ENCODE data around the gene IFNA2.

The IFNA2 gene

DNA sequence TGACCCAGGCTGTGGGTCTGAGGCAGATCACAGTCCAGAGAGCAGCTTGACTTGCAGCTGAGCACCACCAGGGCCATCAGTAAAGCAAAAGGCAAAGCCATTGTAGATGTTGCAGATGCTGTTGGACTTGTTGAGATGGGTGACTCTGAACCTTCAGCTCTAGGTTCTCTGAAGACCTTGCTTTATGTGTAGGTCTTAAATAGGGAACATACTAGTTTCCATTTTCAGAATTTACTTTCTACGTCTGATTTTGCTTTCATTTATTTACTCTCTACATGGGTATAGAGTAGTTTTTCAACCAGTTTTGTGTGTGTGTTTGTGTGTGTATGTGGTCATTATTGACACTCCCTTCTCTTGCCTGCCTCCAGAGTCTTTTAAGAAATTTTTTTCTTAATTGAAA lies 34.4 kb downstream of the IFNA2 start, which contains the start of gene IFNA6:
Gene IFNA6 (minus strand): TSS at position 101 of the 400 bp plus-strand sequence. CDS start 0 bp downstream, at position 101.
- TF ChIP-seq, protein P1, sequence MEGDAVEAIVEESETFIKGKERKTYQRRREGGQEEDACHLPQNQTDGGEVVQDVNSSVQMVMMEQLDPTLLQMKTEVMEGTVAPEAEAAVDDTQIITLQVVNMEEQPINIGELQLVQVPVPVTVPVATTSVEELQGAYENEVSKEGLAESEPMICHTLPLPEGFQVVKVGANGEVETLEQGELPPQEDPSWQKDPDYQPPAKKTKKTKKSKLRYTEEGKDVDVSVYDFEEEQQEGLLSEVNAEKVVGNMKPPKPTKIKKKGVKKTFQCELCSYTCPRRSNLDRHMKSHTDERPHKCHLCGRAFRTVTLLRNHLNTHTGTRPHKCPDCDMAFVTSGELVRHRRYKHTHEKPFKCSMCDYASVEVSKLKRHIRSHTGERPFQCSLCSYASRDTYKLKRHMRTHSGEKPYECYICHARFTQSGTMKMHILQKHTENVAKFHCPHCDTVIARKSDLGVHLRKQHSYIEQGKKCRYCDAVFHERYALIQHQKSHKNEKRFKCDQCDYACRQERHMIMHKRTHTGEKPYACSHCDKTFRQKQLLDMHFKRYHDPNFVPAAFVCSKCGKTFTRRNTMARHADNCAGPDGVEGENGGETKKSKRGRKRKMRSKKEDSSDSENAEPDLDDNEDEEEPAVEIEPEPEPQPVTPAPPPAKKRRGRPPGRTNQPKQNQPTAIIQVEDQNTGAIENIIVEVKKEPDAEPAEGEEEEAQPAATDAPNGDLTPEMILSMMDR (IDR thresholded peaks at IDR 0.05; ENCODE audit: low read depth, low read length) = no peak
- no peak within 1 kb of the TSS for H3K4me3 ChIP-seq (replicated peaks in 1 of 2; ENCODE audit: low read depth in 2 of 2, low read length in 2 of 2)
- DNase-seq (ENCODE audit: low read depth in 2 of 2) = no peak

DNA sequence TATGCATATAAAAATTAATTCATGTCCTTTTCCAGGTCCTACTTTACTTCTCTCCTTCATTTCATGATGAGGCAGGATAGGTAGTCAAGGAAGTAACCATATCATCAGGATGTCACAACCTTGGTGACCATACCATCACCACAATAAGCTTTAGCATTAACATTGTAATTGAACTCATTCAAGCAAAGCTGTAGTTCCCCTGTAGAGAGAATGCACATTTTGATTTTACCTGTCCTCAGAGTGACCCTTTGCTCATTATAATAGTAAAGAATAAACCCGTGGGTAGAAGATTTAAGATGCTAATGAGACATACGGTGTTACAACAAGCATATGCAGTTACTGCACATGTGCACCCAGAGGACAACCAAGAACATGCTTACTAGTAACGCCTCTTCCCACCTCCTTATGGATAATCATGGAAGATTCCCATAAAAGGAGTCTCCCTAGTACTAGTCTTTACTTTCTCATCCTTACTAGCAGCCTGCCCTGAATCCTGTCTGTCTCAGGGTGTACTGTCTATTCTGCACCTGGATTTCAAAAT lies 36.7 kb downstream of the IFNA2 start:
- H3K4me3 ChIP-seq (replicated peaks in 1 of 2; ENCODE audit: low read depth in 2 of 2, low read length in 2 of 2) = no peak overlapping the region
- no peak for DNase-seq (ENCODE audit: low read depth in 2 of 2)
- TF ChIP-seq, protein P1 (IDR thresholded peaks at IDR 0.05; ENCODE audit: low read depth, low read length) = no peak

- TF ChIP-seq, protein P1 (IDR thresholded peaks at IDR 0.05; ENCODE audit: low read depth, low read length) = no peak
- H3K4me3 ChIP-seq (replicated peaks in 1 of 2; ENCODE audit: low read depth in 2 of 2, low read length in 2 of 2) = no peak overlapping the region
- no peak for DNase-seq (ENCODE audit: low read depth in 2 of 2)
These were observed 44.5 kb downstream of the IFNA2 start for GRCh38 chr9:21340735-21341134.

- no peak overlapping the region for H3K4me3 ChIP-seq (replicated peaks in 1 of 2; ENCODE audit: low read depth in 2 of 2, low read length in 2 of 2)
- no peak for DNase-seq (ENCODE audit: low read depth in 2 of 2)
- TF ChIP-seq, protein P1 (IDR thresholded peaks at IDR 0.05; ENCODE audit: low read depth, low read length) = no peak
These were observed 48.7 kb downstream of the IFNA2 start for GRCh38 chr9:21336457-21336856.

- TF ChIP-seq, protein P1 (IDR thresholded peaks at IDR 0.05; ENCODE audit: low read depth, low read length) = no peak
These were observed 50.2 kb downstream of the IFNA2 start, which contains the start of gene KLHL9 for GRCh38 chr9:21334701-21335632. KLHL9 (minus strand) TSS chr9:21335404; CDS start chr9:21334859, 545 bp downstream.

More at GRCh38 chr9:21334701-21335632, 50.2 kb downstream of the IFNA2 start, which contains the start of gene KLHL9:
- DNase-seq (ENCODE audit: low read depth in 2 of 2) = peak; percentile 94 to 96
- H3K4me3 ChIP-seq (replicated peaks in 1 of 2; ENCODE audit: low read depth in 2 of 2, low read length in 2 of 2) = peak within 1 kb of the TSS; percentile 56 to 64

Measured in cardiac fibroblast (primary cell).